Posterior vena cava (tissue), 2 donors: ENCODE measurements around the gene GMPPA. TPM values are rescaled to one million over a fixed set of nuclear protein-coding genes. Genes with fewer than 3 reads are reported as not detected.

Source experiments
- DNase-seq: peaks from one replicate; pipeline ENCODE4 v3.0.0-alpha.2; 2020; ENCODE audit warnings: low spot score
- intact Hi-C, 2 donors: fragments of 100-400 bp; cut with DNase I; formaldehyde crosslinking; loops; one replicate each; pipeline versions ENCODE4 v1.14.1 to v1.14.2; 2022 to 2023
- total RNA-seq, 2 donors: library from RNA; stranded (reverse); fragmentation: NEBNext Ultra II Directional; extraction: Animal tissue kit (Norgen Biotek cat#: 25700); gene quantifications; one replicate each; pipeline ENCODE4 v1.2.1, GENCODE V29; 2021
- donor health status: DM: yes; HTN: yes; CAD: no.
- donor health status: DM: yes; HTN: yes; CAD: no.

GMPPA gene
- total RNA-seq, 2 donors from 2014 or later = 33.9 to 42.8 TPM

DNA sequence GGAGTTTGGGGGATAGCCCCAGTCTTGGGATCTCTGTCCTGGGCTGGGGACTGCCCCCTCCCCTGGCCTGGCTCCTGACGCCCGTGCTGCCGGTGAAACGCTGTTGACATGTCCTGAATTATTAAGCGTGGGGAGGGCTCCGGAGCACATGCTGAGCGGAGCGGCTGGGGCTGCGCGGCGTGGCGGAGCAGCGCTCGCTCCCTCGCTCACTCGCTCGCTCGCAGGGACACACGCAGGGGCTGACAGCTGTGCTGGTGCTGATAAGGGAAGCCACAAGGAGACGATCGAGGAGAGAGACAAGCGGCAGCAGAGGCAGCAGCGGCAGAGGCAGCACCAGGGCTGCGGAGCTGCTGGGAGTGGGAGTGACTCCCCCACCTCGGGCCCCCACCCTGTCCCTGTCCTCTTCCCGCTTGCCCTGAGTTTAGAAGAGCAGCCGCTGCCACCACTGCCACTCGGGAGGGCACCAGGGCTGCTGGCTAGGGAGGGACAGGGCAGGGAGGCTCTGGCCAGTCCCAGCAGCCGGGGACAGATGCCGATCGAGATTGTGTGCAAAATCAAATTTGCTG lies 15.6 kb downstream of the GMPPA start, which contains the start of gene ASIC4:
Gene ASIC4 (plus strand): TSS at position 287 of the 566 bp plus-strand sequence. CDS start 243 bp downstream, at position 530.
- intact Hi-C loops = no loop called here
- DNase-seq = no peak

DNA sequence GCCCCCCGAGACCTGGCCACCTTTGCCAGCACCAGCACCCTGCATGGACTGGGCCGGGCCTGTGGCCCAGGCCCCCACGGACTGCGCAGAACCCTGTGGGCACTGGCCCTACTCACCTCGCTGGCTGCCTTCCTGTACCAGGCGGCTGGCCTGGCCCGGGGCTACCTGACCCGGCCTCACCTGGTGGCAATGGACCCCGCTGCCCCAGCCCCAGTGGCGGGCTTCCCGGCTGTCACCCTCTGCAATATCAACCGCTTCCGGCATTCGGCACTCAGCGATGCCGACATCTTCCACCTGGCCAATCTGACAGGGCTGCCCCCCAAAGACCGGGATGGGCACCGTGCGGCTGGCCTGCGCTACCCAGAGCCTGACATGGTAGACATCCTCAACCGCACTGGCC lies 16.1 kb downstream of the GMPPA start:
- intact Hi-C loops = no loop called here

DNA sequence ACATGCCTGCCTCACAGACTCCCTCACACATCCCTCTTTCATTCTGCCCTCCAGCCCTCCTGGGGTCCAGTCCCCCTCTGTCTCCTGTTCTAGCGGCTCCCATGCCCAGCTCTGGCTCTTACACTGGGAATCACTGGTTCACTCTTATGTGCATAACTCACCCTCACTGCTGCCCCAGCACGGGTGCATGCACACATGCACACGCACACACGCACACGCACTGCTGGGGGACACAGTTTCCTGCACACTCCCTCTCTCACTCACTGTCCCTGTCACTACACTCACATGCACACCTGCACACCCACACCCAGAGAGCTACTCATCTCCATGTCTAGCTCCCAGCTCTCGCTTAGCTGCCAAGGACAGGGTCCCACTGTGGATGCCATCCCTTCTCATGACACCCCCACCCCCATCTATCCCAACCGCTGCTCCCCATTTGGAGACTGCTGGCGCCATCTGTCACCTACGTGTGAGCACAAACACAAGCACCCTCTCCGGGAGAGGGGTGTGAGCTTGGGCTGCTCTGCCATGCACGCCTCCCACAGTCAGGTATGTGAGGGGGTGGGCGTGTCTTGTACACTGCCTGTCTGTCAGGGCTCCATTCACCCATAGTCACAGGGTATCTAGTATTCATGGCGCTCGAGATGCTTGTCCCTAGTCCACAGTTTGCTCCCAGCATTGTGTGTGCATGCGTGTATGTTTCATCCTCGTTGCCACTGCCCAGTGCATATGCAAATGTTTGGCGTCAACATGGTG lies 17.4 kb downstream of the GMPPA start:
- no peak for DNase-seq
- intact Hi-C loops = no loop called here

More for the DNA sequence above, 16.1 kb downstream of the GMPPA start:
- no peak for DNase-seq

DNA sequence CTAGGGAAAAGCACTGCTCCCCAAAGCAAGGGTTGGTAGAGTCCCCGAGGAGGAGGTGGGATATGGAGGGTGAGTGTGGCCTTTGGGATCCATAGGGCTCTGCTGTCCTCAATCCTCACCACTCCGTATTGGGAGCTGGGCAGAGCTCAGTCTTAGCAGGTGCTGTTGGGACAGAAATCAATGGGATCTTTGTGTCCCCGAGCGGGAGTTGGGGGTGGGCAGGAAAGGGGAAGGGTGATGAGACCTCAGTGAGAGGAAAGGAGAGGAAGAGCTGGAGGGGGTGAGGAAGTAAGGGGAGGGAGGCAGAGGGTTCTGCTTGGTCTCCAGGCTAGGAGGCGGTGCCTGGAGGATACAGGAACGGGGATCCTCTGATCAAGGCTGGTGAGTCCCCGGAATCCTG lies 18.2 kb downstream of the GMPPA start:
- DNase-seq = no peak
- intact Hi-C loops = no loop called here

DNA sequence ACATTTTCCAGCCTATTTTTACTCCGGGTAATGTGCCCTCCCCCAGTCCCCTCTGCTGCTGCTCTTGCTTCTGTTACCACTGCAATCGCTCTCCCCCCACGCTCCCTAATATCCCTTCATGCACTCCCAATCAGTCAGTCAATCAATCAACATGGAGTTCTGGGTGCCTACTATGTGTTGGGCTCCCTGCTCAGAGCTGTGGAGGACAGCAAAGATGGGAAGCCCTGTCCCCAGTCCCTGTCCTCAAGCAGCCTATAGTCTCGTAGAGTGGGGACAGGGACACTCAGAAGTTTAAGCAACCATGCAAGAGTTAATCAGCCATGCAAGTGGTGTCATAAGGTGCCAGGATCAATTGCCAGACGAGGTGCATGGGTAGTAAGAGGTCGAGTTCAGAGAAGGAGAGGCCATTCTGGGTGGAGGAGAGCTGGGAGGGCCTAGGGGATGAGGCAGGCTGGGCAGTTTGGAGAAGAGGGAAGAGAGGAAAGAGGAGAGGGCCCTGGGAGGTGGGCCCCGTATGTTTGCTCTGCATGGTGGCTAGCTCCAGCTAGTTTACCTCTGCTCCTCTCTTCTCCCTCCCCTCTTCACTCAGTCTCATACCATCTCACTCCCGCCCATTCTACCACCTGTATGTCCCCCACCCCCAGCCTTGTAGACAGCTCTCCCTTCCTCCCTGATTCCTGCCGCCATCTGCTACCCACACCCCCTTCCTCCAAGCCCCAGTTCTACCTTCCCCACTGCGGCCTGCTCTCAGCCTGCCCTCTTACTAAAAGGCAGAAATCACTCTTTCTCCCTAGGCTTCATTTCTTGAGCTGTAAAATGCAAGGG lies 19.5 kb downstream of the GMPPA start:
- DNase-seq = no peak

DNA sequence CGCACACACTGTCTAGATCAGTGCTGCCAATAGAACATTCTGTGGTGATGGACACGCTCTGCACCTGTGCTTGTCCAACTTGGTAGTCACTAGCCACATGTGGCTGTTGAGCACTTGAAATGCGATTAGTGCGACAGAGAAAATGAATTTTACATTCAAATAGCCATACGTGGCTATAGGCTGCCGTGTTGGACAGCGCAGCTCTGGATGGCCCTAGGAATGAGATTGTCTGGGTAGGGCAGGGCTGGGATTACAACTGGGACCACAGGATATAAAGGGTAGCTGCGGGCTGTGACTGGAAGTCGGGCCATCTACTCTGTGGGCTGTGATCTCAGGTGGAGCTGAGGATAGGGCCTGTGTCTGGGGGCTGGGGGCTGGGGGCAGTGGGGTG lies 20.8 kb downstream of the GMPPA start:
- intact Hi-C loops = no loop called here
- no peak for DNase-seq

More for the DNA sequence above, 19.5 kb downstream of the GMPPA start:
- intact Hi-C loops = no loop called here

DNA sequence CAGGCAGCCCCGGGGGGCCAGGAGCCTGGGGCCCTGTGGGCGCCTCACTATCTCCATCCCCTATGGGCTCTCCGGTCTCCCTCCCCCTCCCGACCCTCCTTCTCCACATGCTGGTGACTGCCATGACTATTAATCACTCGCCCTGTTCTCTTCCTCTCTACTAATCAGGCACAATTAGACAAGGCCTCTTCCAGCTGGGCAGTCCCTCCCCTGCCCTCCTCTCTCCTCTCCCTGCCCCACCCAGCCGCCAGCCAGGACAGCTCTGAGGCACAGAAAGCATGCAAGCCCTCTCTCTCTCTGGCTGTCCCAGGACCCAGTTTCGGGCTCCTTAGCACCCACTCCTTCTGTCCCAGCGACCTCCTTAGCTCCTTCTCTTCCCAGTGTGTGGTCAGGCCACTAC lies 21.4 kb downstream of the GMPPA start:
- intact Hi-C loops = no loop called here
- DNase-seq = no peak

DNA sequence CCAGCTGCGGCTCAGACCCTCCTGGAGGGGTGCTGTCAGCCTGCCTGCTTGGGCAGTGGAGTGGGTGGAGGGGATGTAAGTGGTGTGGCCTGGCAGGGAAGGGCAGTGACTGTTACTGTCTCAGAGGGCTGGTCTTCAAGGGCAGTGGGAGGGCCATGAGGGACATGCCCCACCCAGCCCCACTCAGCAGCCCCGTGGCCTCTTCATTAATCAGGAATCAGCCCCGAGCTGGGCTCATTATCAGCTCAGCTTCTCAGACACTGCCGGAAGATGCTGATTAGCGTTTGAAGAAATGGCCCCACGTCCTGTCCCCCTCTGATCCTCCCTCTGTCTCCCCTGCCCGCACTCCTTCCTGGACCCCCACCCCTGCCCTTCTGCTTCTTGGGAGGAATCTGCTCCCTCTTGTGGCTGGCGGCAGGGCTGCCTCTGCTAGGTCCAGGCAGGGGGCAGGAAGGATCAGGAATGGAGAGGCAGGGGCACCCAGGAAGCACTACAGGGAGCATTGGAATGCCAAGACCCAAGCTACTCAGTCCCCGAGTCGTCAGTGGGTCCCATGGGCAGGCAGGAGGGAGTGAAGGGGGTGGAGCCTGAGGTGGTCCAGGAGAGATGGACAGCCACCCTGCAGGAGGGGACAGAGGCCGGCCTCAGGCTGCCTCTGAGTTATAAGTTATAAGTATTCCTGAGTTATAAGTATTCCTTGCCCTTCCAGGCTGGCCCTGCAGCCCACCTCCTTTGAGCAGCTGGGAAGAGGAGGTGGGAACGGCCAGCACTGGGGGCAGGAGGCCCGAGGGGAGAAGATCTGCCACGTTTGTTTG lies 22.6 kb downstream of the GMPPA start:
- intact Hi-C loops = no loop called here
- no peak for DNase-seq

DNA sequence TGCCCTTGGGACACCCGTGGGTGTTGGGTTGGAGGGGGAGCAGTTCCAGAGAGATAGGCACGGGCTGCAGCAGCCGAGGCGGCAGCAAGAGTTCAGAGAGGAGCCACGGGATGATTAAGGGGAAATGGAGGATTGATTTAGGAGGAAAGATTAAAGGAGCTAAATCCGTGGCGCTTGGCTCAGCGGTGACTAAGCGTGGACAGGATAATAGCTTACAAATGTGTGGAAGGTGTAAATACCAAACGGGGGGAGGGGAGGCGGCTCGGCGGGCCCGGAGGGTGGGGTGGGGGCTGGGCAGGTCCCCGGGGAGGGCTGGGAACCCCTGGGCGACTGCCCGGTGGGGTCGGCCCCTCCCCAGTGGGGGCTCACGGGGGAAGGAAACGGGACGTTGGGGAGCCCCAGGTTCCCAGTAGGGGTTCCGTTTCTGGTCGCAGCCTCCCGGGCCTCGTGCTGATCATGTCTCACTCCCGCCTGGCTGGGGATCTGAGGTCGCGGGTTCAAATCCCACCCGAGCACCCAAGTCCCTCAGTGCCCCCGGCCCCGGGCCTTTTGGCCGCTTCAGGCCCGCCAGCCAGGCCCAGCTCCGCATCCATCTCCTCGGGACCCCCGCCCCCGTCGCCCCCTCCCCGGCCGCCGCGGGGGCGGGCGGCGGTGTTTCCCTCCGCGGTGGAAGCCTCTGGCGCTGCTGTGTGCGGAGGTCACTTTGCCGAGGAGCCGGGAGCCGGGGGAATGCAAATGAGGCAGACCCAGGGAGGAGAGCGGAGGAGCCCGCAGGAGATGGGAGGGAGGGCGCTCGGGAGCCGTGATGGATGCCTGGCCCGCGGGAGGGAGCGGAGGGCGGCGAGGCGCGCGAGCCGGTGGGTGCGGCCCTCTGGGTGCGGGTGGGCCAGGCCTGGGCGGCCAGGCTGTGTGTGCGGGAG lies 23.7 kb downstream of the GMPPA start:
- DNase-seq = no peak
- intact Hi-C loops = no loop called here

DNA sequence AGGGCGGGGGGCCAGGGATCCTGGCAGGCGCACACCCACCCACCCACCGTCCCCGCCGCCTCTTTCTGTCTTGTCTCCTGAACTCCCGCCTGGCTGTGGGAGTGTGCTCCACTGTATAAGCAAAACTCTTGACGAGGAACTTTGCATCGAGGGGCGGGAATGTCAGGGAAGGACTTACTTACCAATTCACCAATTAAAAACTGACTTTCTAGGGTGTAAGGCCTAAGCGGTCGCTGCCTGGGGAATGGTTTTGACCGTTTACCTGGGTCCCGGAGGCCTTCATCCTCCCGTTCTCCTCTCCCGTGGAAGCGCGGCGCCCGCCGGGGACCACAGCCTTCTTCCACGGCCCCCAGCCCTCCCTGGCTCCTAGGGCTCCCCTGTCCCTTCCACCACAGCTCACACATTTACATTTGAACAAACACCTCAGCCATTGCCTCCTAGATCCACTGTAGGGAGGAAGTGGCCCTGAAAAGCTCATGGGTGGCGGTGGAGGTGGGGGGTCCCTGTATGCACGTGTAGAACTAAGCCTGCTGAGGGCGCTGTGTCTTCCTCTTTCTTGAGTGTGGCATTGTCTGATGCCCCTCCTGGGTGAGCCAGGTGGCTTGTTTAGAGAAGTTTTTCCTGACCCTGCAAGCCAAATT lies 24.5 kb downstream of the GMPPA start:
- intact Hi-C loops = no loop called here
- DNase-seq = no peak

DNA sequence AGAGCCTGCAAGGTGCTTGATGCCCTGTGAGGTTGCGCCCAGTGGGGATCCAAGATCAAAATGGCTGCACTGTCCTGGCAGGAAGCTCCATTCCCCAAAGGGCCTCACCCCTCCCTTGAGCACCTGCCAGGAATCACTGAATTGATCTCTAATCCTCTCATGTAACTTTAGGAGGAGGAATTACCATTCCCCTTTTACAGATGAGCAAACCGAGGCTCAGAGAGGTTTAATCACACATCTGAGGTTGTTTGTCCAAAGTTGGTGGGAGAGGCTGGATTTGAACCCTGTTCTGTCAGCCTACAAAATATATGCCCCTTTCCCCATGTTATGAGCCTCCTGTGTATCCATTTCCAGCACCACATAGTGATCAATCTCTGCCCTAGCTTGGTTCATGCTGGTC lies 26.1 kb downstream of the GMPPA start:
- DNase-seq = no peak
- intact Hi-C loops = loop anchor here in 1 of 2 donors (5.0 kb wide), 1 partner anchor 123 kb away; no protein-coding TSS in a partner anchor

DNA sequence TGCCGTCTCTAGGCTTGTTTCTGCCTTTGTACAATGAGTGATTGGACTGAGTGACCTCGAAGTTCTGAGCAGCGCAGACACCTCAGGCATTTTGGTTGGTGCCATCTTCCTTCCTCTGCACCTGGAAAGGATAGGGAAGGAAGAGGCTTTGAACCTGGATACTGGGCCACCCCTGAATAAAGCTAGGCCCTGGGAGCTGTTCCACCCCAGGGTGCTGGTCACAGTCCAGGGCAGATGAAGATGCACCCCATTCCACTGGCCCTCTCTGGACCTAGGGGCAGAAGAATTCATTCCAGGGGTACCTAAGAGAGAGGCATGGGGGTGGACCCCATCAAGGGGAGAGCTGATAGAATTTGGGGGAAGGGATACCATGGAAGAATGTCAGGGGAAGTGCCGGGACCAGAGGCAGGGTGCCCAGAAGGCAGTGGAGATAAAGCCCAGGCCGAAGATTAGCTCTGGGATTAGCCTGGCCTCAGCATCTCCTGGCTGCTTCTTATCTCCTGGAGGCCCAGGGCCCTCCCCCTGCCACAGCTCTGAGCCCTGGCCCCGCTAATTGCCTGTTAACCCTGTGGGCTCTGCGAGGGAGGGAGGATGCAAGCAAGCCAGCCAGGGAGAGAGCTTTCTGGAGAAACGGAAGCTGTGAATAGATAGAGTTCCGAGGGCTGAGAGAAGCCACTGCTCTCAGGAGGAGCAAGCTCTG lies 27.0 kb downstream of the GMPPA start:
- intact Hi-C loops = loop anchor here in 1 of 2 donors (5.0 kb wide), 1 partner anchor 123 kb away; no protein-coding TSS in a partner anchor
- no peak for DNase-seq

DNA sequence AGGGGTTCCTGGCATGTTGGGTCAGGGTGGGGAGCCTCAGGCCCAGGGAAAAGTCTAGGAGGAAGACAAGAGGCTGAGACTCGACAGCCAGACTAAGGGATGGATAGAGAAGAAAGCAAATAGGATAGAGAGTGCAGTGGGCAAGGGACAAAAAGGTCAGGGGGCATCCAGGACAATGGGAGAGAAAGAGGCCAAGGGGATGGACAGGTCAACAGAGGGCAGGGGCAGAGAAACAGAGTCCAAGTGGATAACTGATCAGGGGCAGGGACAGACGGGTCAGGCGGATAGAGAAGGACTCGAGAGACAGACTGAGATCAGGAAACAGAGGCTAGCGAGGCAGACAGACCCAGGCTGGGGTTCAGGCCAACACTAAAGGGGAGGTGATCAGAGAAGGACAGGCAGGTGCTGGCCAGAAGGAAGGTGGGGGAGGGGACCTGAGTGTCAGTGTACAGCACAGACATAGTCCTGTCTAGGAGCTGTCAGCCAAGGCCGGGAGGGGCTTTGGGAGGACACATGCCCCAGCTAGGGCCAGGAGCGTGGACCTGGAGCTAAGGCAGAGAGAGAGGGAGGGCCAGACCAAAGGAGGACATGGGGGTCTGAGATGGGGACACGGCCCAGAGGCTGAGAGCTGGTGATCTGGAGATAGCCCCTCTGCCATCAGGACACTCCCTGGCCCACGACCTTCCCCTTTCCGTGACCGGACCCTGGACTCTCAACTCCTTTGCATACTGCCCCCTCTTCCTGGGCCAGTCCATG lies 27.8 kb downstream of the GMPPA start:
- DNase-seq = no peak
- intact Hi-C loops = loop anchor here in 1 of 2 donors (5.0 kb wide), 1 partner anchor 124 kb away; no protein-coding TSS in a partner anchor

DNA sequence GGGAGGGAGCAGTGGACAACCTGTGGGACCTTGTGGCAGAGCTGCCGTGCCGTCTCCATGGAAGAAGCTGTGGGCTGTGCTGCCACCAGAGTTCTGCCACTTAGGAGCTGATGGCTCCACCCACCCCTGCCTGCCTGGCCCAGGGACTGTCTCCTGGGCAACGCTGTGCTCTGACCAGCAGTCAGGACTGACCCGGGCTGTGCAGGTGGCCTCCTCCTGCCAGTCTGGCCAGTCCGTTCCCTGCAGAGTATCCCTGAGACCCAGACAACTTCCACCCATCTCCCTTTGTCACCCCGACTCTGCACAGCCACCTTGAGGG lies 28.3 kb downstream of the GMPPA start:
- no peak for DNase-seq
- intact Hi-C loops = loop anchor here in 1 of 2 donors (5.0 kb wide), 1 partner anchor 125 kb away; no protein-coding TSS in a partner anchor

DNA sequence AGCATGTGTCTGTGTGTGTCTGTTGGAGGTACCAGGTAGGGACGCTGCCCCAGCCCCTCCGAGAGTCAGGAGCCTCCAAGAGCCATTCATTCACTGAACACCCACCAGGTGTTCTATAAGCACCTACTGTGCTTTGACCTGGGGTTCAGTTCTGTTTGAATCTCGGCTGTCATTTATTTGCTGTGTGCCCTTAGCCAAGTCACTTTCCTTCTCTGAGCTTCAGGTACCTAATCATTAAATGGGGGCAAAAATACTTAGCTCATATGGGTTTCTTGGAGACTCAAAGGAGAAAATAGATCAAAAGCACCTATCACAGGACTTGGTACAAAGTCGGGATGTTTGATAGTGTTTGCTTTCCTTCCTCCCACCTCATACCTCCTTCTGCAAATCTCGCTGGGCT lies 28.8 kb downstream of the GMPPA start:
- no peak for DNase-seq
- intact Hi-C loops = loop anchor here in 1 of 2 donors (5.0 kb wide), 1 partner anchor 125 kb away; no protein-coding TSS in a partner anchor
